GM18873 (cell line): ENCODE measurements around the gene TMPRSS13.
"Not testable (repeated sequence)": the region's sequence is repeated elsewhere in the genome, so short reads cannot be mapped to it uniquely, and the experiment has no call there.

ENCODE experiments used
- ATAC-seq: cut with Tn5 transposase; IDR thresholded peaks from one replicate; pipeline ENCODE4 v1.9.1; 2021; ENCODE audit warnings: mild to moderate bottlenecking, moderate library complexity, moderate number of reproducible peaks; ENCODE audit not compliant: unreplicated experiment, low FRiP score

The TMPRSS13 gene

DNA sequence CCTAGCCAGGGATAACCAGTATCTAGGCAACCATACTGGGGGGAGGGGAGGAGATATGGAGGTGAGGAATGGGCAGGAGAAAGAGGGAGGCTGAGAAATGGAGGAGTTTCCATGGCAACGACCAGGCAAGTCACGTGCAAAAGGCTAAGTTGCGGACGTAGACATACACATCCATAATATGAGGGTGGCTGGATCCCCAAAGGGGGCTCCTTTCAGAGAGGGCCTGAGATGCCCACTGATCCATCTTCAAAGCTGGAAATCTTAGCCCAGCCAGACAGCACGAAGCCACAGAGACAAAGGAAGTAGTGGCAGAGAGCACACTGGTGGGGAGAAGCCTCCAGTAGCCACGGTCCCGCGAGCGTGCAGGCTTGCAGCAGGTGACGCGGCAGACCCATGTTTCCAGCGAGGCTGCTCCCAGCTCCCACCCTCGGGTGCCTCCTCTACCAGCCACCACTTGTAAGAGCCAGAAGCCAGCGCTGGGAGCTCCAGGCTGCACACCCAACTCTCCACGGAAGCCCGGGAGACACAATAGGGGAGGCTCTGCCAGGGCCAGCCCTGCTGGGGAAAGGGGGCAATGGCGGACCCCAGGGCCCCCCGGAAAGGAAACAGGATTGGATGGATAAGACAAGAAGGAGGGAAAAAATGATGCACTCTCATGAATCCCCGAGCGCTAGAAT, 53.7 kb downstream of the TMPRSS13 start:
- no peak for ATAC-seq

DNA sequence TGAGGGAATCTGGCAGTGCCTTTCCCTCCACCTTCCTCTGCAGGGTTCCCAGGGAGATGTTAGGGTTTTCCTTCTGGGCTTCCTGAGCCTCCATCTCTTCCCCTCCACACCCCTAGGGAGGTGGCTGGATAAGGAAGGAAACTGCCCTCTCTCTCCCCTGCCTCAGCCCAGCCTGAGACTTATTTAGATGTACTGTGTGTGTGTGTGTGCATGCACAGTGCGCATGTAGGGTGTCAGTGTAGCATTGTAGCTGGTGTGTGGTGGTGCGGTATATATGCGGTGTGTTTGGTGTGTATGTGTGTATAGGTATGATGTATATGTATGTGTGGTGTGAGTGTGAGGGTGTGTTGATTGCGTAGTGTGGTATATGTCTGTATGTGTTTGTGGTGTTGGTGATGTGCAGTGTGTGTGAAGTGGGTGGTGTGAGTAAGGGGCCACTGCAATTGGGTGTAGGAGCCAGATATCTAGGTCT, 54.3 kb downstream of the TMPRSS13 start:
- no peak for ATAC-seq

DNA sequence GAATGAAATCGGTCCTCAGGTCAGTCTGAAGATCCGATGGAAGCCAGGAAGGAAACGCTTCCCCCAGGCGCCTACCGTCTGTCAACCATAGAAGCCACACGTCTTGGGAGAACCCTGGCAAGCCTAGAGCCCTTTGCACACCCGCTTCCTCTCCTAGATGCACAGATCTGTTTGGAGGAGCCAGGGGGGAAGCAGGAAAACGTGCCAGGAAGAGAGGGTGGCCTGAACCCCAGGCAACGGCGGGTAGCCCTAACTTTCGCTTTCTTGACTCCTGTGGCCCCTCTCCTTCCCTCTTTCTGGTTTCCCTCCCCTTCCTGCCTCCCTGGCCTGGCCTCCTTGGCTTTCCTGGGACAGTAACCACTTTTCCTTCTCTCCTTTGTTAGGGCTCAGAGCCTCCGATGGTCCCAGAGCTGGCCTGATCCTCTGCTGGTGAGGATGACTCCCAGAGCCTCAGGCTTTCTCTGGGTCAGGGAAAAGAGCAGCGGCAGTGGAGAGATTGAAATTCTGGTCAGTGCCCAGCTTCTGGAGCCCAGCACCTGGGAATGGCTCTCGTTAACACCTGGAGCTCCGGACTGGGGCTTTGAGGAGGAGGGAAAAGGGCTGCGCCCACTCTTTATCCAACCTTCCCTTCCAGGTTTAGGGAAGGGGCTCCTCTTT, 54.8 kb downstream of the TMPRSS13 start:
- no peak for ATAC-seq

GRCh38 chr11:117873828-117874125, 55.4 kb downstream of the TMPRSS13 start:
- no peak for ATAC-seq

DNA sequence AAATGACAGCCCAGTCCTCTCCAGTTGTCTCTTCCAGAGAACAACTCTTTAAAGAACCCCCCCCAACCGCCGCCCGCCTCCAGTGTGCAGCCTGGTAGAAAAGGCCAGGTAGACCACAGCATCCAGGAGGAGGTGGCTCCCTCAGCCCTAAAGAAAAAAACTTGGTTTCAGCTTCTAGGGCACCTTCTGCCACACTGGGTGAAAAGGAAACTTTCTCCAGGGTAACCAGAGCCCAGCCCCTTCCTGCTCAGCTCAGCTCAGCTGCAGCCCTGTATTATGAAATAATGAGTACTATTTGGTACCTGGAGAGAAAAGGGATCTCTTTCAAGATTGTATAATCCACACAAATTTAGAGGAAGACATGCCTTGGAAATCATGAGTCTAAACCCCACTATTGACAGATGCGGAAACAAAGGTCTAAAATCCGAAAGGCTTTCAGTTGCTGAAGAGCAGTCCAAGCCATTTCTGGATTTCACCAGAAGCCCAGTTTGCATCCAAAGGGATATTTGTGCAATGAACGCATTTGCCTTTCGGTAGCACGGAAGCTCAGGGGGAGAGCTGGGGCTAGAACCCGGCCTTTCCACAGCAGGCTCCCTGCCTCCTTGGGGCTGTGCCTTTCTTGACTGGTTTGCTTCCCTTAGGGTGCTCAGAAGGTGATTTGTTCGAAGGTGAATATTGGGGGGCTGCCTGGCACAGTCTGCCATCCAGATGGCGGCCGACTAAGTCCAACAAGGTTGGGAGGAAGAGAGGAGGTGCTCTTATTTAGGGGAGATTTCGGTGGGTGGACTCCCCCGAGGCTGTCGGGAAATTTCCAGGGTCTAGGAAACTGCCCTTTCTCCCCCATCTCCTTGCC, 56.0 kb downstream of the TMPRSS13 start:
- ATAC-seq: no peak

- no peak for ATAC-seq
These were observed 56.7 kb downstream of the TMPRSS13 start for GRCh38 chr11:117872420-117872961.

GRCh38 chr11:117871784-117872183, 57.4 kb downstream of the TMPRSS13 start:
- no peak for ATAC-seq

DNA sequence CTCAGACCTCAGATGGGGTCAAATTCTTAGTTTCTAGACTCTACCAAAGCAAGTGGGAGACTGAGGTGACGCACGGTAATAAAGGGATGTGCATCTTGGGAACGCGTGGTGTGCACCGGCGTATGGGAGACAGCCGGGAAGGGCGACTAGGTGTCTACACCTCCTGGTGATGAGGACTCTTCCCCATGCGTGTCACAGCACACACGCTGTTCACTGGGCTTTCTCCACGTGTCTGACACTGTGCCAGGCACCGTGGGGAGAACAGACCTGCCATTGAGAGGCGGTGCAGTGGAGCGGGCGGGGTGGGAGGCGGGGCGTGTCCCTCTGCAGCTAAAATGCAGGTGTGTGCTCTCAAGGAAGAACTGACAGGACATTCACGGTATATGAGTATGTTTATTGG, 58.0 kb downstream of the TMPRSS13 start:
- no peak for ATAC-seq

- no peak for ATAC-seq
These were observed 58.9 kb downstream of the TMPRSS13 start for GRCh38 chr11:117870103-117870952.

DNA sequence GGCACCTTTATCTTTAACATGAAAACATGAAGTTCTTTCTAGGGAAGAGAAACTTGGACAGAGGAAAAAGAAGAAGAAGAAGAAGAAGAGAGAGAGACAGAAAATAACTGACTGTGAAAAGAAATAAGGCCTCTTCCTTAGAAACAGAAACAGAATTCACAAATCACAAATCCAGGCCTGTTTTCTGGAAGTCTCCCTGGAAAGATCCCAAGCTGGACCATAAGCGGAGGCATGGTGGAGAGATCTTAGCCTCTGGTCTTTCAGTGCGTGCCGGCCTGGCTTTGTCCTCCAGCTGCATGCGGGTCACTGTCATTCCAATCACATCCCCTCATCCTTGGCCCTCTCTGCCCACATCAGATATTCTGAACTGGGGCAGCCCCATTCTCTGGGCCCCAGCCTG, 59.6 kb downstream of the TMPRSS13 start:
- no peak for ATAC-seq

DNA sequence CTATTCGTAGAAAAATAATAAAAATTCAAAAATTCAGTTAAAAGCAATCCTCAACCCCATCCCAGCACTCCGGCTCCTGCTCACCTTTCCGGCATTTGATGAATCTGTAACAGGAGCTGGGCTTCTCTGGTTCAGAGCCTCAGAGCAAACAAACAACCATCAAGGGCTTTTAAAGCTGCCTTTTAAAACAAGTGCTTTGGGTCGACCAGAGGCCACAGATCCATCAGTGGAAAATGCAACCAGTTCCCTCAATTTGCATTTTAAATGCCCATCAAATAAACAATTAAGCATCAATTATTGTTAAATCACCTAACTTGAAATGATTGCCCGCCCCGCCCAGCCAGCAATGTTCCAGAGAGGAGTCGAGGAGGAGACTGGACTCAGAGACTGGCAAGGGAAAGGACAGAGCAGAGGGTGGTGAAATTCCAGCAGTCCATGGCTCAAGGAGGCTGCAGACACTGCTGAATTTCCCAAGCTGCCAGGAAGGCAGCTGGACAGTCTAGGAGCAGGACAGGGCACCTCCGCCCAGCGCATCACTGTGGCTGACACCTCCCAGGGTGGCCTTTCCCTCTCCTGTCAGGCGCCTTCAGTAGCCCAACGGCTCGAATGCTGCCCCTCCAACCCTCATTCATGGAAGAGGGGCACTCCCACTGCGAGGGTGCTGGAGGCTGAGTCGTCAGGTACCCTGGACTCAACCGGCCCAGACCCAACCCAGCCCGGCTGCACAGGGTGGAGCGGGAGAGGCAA, 60.2 kb downstream of the TMPRSS13 start:
- ATAC-seq: no peak

DNA sequence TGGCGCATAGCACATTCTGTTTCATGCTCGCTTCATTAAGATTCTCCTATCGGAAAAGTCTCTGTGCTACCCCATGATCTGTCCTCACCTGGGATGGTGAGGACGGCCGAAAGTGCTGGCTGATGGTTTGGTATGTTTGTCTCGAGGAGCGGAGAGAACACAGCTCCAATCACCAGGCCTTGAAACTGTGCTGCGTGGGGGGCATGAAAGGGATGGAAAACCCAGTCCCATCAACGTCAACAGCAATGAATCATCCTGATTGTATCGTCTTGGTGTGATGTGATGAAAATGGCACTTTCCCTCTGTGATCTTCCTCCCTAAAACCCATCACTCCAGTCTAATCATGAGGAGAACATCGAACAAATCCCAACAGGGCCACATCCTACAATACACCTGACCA, 61.1 kb downstream of the TMPRSS13 start:
- no peak for ATAC-seq

GRCh38 chr11:117866526-117866925, 62.7 kb downstream of the TMPRSS13 start:
- no peak for ATAC-seq

DNA sequence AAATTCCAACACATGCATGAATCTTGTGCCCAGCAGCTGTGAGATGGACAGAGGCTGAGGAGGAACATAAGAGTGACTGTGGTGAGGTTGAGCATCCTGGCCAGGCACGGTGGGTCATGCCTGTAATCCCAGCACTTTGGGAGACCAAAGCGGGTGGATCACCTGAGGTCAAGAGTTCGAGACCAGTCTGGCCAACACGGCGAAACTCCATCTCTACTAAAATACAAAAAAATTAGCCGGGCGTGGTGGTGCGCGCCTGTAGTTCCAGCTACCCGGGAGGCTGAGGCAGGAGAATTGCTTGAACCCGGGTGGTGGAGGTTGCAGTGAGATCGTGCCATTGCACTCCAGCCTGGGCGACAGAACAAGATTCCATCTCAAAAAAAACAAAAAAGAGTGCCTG, 63.7 kb downstream of the TMPRSS13 start:
- not testable (repeated sequence) for ATAC-seq

DNA sequence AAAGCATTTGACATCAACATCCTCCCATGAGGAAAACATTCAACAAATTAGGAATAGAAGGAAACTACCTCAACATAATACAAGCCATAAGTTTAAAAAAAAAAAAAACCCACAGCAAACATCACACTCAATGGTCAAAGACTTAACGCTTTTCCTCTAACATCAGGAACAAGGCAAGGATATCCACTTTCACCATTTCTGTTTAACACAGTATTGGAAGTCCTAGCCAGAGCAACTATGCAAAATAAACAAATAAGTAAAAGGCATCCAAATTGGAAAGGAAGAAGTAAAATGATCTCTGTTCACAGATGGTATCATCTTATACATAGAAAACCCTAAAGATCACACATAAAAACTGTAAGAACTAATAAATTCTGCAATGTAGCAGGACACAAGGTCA, 65.8 kb downstream of the TMPRSS13 start:
- no peak for ATAC-seq

GRCh38 chr11:117862753-117863152, 66.4 kb downstream of the TMPRSS13 start:
- ATAC-seq: no peak

DNA sequence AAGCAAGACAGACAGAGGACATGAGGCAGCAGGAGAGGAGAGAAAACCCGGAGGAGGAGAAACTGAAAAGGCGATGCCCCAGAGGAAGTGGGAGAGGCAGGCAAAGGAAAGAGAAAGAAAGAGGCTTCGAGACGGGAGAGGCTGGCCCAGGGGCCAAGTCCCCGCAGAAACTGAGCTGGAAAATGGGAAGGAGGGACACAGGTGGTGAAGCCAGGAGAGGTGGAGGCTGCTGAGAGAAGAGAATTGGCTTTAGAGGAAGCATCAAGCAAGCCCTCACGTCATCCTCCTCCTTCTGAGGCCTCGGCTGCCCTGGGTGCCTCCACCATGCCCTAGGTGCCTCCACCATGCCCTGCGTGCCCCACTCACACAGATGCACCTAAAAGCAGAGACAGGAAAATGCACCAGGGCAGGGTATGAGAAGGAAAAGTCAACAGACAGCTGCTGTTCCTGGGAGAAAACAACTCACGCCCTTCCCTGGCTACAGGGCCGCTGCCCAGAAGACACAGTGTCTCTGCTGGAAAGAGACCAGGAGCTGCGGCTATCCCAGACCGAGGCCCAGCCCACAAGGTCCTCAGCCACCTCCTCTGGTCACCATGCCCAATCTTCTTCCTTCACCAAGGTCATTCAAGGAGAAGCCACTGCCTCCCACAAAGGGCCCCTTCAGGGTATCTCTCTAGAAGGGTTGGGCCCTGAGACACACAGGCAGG, 67.0 kb downstream of the TMPRSS13 start:
- no peak for ATAC-seq

DNA sequence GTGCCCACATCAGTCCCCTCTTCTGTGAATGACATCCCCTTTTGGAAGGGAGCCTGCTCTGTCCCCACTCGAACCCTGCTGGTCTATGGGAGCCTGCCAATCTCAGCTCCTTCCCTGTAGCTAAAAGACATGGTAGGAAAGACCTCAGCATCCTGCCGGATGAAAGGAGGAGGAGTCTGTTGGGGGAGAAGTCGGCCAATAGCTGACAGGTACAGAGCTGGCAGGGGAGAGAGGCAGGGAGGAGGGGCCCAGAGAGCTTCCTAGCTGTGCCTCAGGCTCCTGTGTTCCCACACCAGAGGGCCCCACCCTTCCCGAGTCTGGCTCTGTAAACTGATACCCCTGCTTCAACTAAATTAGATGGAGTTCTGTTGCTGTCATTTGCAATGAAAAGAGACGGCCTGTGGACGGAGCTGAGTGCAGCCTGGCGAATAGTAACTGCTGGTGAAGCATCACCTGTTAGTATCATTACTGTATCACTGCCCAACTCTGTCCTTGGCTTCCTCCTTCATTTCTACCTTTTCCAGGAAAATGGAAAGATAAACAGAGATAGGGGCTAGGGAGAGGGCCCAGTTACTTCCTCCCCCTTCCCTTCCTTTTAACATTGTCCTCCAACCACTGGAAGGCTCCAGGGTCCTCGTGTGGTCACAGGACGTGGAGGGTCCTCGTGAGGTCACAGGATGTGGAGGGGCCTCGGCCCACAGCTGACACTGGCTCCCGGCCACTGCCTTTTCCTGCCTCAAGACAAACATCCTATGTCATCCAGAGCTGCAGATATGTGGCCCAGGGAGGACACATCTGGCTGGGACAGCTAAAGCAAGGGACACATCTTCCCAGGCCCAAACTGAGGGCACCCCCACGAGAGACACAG, 67.8 kb downstream of the TMPRSS13 start:
- ATAC-seq: no peak
